ENCODE data around the gene TRPC1. TPM values are rescaled to one million over a fixed set of nuclear protein-coding genes. Genes with fewer than 3 reads are reported as not detected.

The TRPC1 gene
- total and polyA plus RNA-seq, 2 experiments from 2014 or later: 7.0 to 36.6 TPM

DNA sequence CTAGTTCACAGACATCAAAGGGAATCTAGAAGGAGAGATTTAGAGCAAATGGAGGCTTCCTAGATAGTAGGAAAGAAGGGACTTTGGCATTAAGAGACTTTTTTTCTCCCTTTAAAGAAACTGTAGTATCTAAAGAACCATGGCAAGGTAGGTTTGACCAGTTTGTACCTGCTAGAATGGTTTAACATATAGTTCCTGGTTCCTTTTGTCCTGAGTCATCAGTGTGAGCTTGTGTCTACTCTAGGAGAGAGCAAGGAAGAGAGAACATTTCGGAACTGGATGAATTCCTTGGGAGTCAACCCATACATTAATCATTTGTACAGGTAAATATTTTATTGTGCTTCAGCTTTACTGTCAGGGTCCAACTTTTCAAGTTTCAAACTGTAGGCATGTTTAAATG, 29.6 kb upstream of the TRPC1 start:
- Mint-ChIP-seq H3K36me3 (ENCODE audit: low read depth) (no peaks in the 10 kb centered on the region), H3K27ac (no peak overlapping the region), H3K27me3 (ENCODE audit: insufficient read depth, low read depth, poor library complexity) (peaks cover under 1% of the 10 kb centered on the region), H3K4me3 (no peak overlapping the region), H3K4me1 (no peaks in the 10 kb centered on the region), H3K9me3 (no peaks in the 10 kb centered on the region)
- Histone ChIP-seq H3K4me2 (no peak overlapping the region), H3F3A (replicated peaks; ENCODE audit: low read depth) (no peaks in the 10 kb centered on the region), H3K27ac (ENCODE audit: low read depth) (no peak overlapping the region), H4K20me1 (replicated peaks; ENCODE audit: insufficient read depth) (no peaks in the 10 kb centered on the region), H3K4me1 (ENCODE audit: insufficient read depth) (no peaks in the 10 kb centered on the region), H3K9me2 (ENCODE audit: insufficient read depth) (no peaks in the 10 kb centered on the region), H3K36me3 (ENCODE audit: insufficient read depth) (no peaks in the 10 kb centered on the region), H3K4me3 (no peak overlapping the region), H3K79me2 (replicated peaks; ENCODE audit: insufficient read depth) (no peaks in the 10 kb centered on the region), H2AFZ (no peak overlapping the region), H3K27me3 (ENCODE audit: insufficient read depth) (no peaks in the 10 kb centered on the region)
- DNase-seq (ENCODE audit: low spot score) (no peak), ATAC-seq (no peak)
- no peak for TF ChIP-seq POLR2AphosphoS5 (IDR thresholded peaks at IDR 0.05; ENCODE audit: low read depth)
- TF ChIP-seq, protein P1, sequence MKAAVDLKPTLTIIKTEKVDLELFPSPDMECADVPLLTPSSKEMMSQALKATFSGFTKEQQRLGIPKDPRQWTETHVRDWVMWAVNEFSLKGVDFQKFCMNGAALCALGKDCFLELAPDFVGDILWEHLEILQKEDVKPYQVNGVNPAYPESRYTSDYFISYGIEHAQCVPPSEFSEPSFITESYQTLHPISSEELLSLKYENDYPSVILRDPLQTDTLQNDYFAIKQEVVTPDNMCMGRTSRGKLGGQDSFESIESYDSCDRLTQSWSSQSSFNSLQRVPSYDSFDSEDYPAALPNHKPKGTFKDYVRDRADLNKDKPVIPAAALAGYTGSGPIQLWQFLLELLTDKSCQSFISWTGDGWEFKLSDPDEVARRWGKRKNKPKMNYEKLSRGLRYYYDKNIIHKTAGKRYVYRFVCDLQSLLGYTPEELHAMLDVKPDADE (IDR thresholded peaks at IDR 0.05): no peak
- no peak for TF ChIP-seq EZH2phosphoT487 (IDR thresholded peaks at IDR 0.05; ENCODE audit: unreplicated experiment)
- TF ChIP-seq JUNB (IDR thresholded peaks at IDR 0.05; ENCODE audit: unreplicated experiment): no peak
- TF ChIP-seq ZNF114 (CRISPR knock-in tag; IDR thresholded peaks at IDR 0.05): no peak
- no peak for TF ChIP-seq CREB1 (CRISPR knock-in tag; IDR thresholded peaks at IDR 0.05; ENCODE audit: low read depth)
- no peak for TF ChIP-seq REST (IDR thresholded peaks at IDR 0.05; ENCODE audit: unreplicated experiment)
- TF ChIP-seq, protein P2, sequence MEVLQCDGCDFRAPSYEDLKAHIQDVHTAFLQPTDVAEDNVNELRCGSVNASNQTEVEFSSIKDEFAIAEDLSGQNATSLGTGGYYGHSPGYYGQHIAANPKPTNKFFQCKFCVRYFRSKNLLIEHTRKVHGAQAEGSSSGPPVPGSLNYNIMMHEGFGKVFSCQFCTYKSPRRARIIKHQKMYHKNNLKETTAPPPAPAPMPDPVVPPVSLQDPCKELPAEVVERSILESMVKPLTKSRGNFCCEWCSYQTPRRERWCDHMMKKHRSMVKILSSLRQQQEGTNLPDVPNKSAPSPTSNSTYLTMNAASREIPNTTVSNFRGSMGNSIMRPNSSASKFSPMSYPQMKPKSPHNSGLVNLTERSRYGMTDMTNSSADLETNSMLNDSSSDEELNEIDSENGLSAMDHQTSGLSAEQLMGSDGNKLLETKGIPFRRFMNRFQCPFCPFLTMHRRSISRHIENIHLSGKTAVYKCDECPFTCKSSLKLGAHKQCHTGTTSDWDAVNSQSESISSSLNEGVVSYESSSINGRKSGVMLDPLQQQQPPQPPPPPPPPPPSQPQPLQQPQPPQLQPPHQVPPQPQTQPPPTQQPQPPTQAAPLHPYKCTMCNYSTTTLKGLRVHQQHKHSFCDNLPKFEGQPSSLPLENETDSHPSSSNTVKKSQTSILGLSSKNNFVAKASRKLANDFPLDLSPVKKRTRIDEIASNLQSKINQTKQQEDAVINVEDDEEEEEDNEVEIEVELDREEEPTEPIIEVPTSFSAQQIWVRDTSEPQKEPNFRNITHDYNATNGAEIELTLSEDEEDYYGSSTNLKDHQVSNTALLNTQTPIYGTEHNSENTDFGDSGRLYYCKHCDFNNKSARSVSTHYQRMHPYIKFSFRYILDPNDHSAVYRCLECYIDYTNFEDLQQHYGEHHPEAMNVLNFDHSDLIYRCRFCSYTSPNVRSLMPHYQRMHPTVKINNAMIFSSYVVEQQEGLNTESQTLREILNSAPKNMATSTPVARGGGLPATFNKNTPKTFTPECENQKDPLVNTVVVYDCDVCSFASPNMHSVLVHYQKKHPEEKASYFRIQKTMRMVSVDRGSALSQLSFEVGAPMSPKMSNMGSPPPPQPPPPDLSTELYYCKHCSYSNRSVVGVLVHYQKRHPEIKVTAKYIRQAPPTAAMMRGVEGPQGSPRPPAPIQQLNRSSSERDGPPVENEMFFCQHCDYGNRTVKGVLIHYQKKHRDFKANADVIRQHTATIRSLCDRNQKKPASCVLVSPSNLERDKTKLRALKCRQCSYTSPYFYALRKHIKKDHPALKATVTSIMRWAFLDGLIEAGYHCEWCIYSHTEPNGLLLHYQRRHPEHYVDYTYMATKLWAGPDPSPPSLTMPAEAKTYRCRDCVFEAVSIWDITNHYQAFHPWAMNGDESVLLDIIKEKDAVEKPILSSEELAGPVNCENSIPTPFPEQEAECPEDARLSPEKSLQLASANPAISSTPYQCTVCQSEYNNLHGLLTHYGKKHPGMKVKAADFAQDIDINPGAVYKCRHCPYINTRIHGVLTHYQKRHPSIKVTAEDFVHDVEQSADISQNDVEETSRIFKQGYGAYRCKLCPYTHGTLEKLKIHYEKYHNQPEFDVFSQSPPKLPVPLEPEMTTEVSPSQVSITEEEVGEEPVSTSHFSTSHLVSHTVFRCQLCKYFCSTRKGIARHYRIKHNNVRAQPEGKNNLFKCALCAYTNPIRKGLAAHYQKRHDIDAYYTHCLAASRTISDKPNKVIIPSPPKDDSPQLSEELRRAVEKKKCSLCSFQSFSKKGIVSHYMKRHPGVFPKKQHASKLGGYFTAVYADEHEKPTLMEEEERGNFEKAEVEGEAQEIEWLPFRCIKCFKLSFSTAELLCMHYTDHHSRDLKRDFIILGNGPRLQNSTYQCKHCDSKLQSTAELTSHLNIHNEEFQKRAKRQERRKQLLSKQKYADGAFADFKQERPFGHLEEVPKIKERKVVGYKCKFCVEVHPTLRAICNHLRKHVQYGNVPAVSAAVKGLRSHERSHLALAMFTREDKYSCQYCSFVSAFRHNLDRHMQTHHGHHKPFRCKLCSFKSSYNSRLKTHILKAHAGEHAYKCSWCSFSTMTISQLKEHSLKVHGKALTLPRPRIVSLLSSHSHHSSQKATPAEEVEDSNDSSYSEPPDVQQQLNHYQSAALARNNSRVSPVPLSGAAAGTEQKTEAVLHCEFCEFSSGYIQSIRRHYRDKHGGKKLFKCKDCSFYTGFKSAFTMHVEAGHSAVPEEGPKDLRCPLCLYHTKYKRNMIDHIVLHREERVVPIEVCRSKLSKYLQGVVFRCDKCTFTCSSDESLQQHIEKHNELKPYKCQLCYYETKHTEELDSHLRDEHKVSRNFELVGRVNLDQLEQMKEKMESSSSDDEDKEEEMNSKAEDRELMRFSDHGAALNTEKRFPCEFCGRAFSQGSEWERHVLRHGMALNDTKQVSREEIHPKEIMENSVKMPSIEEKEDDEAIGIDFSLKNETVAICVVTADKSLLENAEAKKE (CRISPR knock-in tag; IDR thresholded peaks at IDR 0.05): no peak
- no peak for TF ChIP-seq STAT1 (IDR thresholded peaks at IDR 0.05; ENCODE audit: unreplicated experiment)
- TF ChIP-seq, protein P3, sequence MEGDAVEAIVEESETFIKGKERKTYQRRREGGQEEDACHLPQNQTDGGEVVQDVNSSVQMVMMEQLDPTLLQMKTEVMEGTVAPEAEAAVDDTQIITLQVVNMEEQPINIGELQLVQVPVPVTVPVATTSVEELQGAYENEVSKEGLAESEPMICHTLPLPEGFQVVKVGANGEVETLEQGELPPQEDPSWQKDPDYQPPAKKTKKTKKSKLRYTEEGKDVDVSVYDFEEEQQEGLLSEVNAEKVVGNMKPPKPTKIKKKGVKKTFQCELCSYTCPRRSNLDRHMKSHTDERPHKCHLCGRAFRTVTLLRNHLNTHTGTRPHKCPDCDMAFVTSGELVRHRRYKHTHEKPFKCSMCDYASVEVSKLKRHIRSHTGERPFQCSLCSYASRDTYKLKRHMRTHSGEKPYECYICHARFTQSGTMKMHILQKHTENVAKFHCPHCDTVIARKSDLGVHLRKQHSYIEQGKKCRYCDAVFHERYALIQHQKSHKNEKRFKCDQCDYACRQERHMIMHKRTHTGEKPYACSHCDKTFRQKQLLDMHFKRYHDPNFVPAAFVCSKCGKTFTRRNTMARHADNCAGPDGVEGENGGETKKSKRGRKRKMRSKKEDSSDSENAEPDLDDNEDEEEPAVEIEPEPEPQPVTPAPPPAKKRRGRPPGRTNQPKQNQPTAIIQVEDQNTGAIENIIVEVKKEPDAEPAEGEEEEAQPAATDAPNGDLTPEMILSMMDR (conservative IDR thresholded peaks at IDR 0.05; ENCODE audit: low read depth in 2 of 2): no peak
- TF ChIP-seq NANOG (IDR thresholded peaks at IDR 0.05; ENCODE audit: borderline replicate concordance): no peak
